WTC11 (cell line): Measurements from ENCODE around the gene QRFP. TPM values are rescaled to one million over a fixed set of nuclear protein-coding genes. Genes with fewer than 3 reads are reported as not detected.

Source experiments
- ATAC-seq: fragments of 200-7000 bp; cut with Tn5 transposase; 2 replicates; pipeline ENCODE4 v1.10.0; 2021; ENCODE audit warnings: mild to moderate bottlenecking, moderate library complexity
- CTCF ChIA-PET: fragments of 300-600 bp; sonication (Branson Sonifier 250); formaldehyde crosslinking; loops from one replicate; lab custom pipeline; 2021; ENCODE audit warnings: antibody characterized with exemption; lab: Charles Lee
- POLR2A ChIA-PET: fragments of 350-600 bp; sonication (Branson Sonifier 250); formaldehyde crosslinking; loops from one replicate; lab custom pipeline; 2021; ENCODE audit warnings: antibody characterized with exemption; lab: Charles Lee
- DNase-seq: peaks from one replicate; pipeline ENCODE4 v3.0.0; 2021; ENCODE audit warnings: low spot score
- H3K27ac Mint-ChIP-seq: 2 replicates; pipeline ENCODE4 v1.8.0; 2021; ENCODE audit warnings: mixed read lengths
- H3K27me3 Mint-ChIP-seq: 2 replicates; pipeline ENCODE4 v1.8.0; 2021; ENCODE audit warnings: low read depth, mild to moderate bottlenecking, moderate library complexity, mixed read lengths
- H3K36me3 Mint-ChIP-seq: 2 replicates; pipeline ENCODE4 v1.8.0; 2021; ENCODE audit warnings: mixed read lengths
- H3K4me1 Mint-ChIP-seq: 2 replicates; pipeline ENCODE4 v1.8.0; 2022; ENCODE audit warnings: mixed read lengths
- H3K4me3 Mint-ChIP-seq: 2 replicates; pipeline ENCODE4 v1.8.0; 2021; ENCODE audit warnings: mild to moderate bottlenecking, moderate library complexity, mixed read lengths
- H3K9me3 Mint-ChIP-seq: 2 replicates; pipeline ENCODE4 v1.8.0; 2021; ENCODE audit warnings: mixed read lengths
- CBFB ChIP-seq: sonication (generic); formaldehyde crosslinking; IDR thresholded peaks from 2 replicates; pipeline ENCODE4 v1.8.1; 2022; ENCODE audit warnings: mild to moderate bottlenecking, low read depth, missing genetic modification reagents
- CREM ChIP-seq: sonication (generic); formaldehyde crosslinking; IDR thresholded peaks from 2 replicates; pipeline ENCODE4 v1.8.1; 2022; ENCODE audit warnings: mild to moderate bottlenecking, missing genetic modification reagents, moderate library complexity
- GABPB1 ChIP-seq: sonication (generic); formaldehyde crosslinking; IDR thresholded peaks from 2 replicates; pipeline ENCODE4 v1.8.1; 2023; ENCODE audit warnings: mild to moderate bottlenecking, missing genetic modification reagents
- GTF2I ChIP-seq: fragments of 250-450 bp; sonication (Bioruptor Pico); conservative IDR thresholded peaks from 2 replicates; pipeline ENCODE4 v1.4.0; 2021; ENCODE audit warnings: mild to moderate bottlenecking
- MXD4 ChIP-seq: fragments of 250-450 bp; sonication (Bioruptor Pico); IDR thresholded peaks from 2 replicates; pipeline ENCODE4 v1.8.0; 2021; ENCODE audit warnings: mild to moderate bottlenecking, moderate library complexity, borderline replicate concordance
- NFATC4 ChIP-seq: fragments of 250-450 bp; sonication (Bioruptor Pico); IDR thresholded peaks from 2 replicates; pipeline ENCODE4 v1.9.0; 2021; ENCODE audit warnings: mild to moderate bottlenecking
- PRRX2 ChIP-seq: fragments of 250-450 bp; sonication (Bioruptor Pico); IDR thresholded peaks from 2 replicates; pipeline ENCODE4 v1.8.0; 2021; ENCODE audit warnings: mild to moderate bottlenecking
- RELA ChIP-seq: sonication (generic); formaldehyde crosslinking; IDR thresholded peaks from 2 replicates; pipeline ENCODE4 v1.8.1; 2022; ENCODE audit warnings: missing genetic modification reagents, mild to moderate bottlenecking, borderline replicate concordance
- SMAD4 ChIP-seq: sonication (generic); formaldehyde crosslinking; IDR thresholded peaks from 2 replicates; pipeline ENCODE4 v1.8.0; 2022; ENCODE audit warnings: mild to moderate bottlenecking, missing genetic modification reagents
- TEAD1 ChIP-seq: sonication (generic); formaldehyde crosslinking; IDR thresholded peaks from 2 replicates; pipeline ENCODE4 v1.8.0; 2022; ENCODE audit warnings: mild to moderate bottlenecking, missing genetic modification reagents
- ZNF423 ChIP-seq: fragments of 250-450 bp; sonication (Bioruptor Pico); IDR thresholded peaks from 2 replicates; pipeline ENCODE4 v2.1.2; 2022; ENCODE audit warnings: mild to moderate bottlenecking, moderate library complexity
- total RNA-seq: library from RNA; stranded (reverse); gene quantifications from 3 replicates; pipeline ENCODE4 v1.2.3, GENCODE V29; 2021
- TF ChIP-seq, protein P1 (sequence below): sonication (generic); formaldehyde crosslinking; IDR thresholded peaks from 2 replicates; pipeline ENCODE4 v1.8.1; 2022; ENCODE audit warnings: mild to moderate bottlenecking, moderate library complexity, missing genetic modification reagents
- TF ChIP-seq, protein P2 (sequence below): sonication (generic); formaldehyde crosslinking; IDR thresholded peaks from 2 replicates; pipeline ENCODE4 v1.8.1; 2022; ENCODE audit warnings: mild to moderate bottlenecking, missing genetic modification reagents, moderate library complexity, borderline replicate concordance
- TF ChIP-seq, protein P3 (sequence below): fragments of 250-450 bp; sonication (Bioruptor Pico); IDR thresholded peaks from 2 replicates; pipeline ENCODE4 v1.9.0; 2021; ENCODE audit warnings: mild to moderate bottlenecking
- TF ChIP-seq, protein P4 (sequence below): sonication (generic); formaldehyde crosslinking; IDR thresholded peaks from 2 replicates; pipeline ENCODE4 v1.8.0; 2023; ENCODE audit warnings: missing genetic modification reagents, mild to moderate bottlenecking, borderline replicate concordance
- TF ChIP-seq, protein P5 (sequence below): fragments of 250-450 bp; sonication (Bioruptor Pico); IDR thresholded peaks from 2 replicates; pipeline ENCODE4 v1.9.0; 2021; ENCODE audit warnings: moderate library complexity, mild to moderate bottlenecking, inconsistent platforms, borderline replicate concordance
- TF ChIP-seq, protein P6 (sequence below): sonication (generic); formaldehyde crosslinking; IDR thresholded peaks from 2 replicates; pipeline ENCODE4 v1.8.1; 2022; ENCODE audit warnings: missing genetic modification reagents, borderline replicate concordance

Gene QRFP
- total RNA-seq, 1 experiment from 2014 or later: not detected

DNA sequence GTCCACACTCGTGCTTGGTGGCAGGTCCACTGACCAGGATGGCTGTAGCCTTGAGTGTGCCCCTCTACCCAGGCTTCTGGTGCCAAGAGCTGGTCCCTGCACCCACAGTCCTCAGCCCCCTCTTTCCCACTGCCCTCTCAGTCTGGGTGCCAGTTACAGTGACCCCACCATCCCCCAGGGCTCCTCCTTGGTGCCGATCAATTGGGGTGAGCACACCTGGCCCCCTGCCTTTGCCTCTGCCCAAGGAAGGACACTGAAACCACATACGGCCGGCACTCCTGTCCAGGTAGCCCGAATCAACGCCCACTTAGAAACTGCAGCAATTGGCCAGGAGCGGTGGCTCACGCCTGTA lies 18.5 kb upstream of the QRFP start:
- DNase-seq: no peak
- peaks cover 9% of the 10 kb centered on the region for H3K4me1 Mint-ChIP-seq
- no peaks in the 10 kb centered on the region for H3K9me3 Mint-ChIP-seq
- POLR2A ChIA-PET: no interaction called here
- H3K27ac Mint-ChIP-seq: no peak overlapping the region
- no peaks in the 10 kb centered on the region for H3K36me3 Mint-ChIP-seq
- no peaks in the 10 kb centered on the region for H3K27me3 Mint-ChIP-seq
- no peak overlapping the region for H3K4me3 Mint-ChIP-seq
- CTCF ChIA-PET: interaction anchor here (1.3 kb wide), 1 partner anchor 142 kb away, joined by 3 read pairs; no protein-coding TSS in a partner anchor
- no peak for ATAC-seq
- TF ChIP-seq GTF2I (CRISPR knock-in tag) (no peak), NFATC4 (CRISPR knock-in tag) (no peak), GABPB1 (CRISPR knock-in tag) (no peak), MXD4 (CRISPR knock-in tag) (no peak), ZNF423 (CRISPR knock-in tag) (no peak), CREM (CRISPR knock-in tag) (no peak), TEAD1 (CRISPR knock-in tag) (no peak), CBFB (no peak), PRRX2 (CRISPR knock-in tag) (no peak), SMAD4 (CRISPR knock-in tag) (no peak), RELA (CRISPR knock-in tag) (no peak)
- TF ChIP-seq, protein P1, sequence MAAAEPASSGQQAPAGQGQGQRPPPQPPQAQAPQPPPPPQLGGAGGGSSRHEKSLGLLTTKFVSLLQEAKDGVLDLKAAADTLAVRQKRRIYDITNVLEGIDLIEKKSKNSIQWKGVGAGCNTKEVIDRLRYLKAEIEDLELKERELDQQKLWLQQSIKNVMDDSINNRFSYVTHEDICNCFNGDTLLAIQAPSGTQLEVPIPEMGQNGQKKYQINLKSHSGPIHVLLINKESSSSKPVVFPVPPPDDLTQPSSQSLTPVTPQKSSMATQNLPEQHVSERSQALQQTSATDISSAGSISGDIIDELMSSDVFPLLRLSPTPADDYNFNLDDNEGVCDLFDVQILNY: no peak
- TF ChIP-seq, protein P2, sequence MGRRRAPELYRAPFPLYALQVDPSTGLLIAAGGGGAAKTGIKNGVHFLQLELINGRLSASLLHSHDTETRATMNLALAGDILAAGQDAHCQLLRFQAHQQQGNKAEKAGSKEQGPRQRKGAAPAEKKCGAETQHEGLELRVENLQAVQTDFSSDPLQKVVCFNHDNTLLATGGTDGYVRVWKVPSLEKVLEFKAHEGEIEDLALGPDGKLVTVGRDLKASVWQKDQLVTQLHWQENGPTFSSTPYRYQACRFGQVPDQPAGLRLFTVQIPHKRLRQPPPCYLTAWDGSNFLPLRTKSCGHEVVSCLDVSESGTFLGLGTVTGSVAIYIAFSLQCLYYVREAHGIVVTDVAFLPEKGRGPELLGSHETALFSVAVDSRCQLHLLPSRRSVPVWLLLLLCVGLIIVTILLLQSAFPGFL: no peak
- TF ChIP-seq, protein P3, sequence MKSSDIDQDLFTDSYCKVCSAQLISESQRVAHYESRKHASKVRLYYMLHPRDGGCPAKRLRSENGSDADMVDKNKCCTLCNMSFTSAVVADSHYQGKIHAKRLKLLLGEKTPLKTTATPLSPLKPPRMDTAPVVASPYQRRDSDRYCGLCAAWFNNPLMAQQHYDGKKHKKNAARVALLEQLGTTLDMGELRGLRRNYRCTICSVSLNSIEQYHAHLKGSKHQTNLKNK: no peak
- TF ChIP-seq, protein P4, sequence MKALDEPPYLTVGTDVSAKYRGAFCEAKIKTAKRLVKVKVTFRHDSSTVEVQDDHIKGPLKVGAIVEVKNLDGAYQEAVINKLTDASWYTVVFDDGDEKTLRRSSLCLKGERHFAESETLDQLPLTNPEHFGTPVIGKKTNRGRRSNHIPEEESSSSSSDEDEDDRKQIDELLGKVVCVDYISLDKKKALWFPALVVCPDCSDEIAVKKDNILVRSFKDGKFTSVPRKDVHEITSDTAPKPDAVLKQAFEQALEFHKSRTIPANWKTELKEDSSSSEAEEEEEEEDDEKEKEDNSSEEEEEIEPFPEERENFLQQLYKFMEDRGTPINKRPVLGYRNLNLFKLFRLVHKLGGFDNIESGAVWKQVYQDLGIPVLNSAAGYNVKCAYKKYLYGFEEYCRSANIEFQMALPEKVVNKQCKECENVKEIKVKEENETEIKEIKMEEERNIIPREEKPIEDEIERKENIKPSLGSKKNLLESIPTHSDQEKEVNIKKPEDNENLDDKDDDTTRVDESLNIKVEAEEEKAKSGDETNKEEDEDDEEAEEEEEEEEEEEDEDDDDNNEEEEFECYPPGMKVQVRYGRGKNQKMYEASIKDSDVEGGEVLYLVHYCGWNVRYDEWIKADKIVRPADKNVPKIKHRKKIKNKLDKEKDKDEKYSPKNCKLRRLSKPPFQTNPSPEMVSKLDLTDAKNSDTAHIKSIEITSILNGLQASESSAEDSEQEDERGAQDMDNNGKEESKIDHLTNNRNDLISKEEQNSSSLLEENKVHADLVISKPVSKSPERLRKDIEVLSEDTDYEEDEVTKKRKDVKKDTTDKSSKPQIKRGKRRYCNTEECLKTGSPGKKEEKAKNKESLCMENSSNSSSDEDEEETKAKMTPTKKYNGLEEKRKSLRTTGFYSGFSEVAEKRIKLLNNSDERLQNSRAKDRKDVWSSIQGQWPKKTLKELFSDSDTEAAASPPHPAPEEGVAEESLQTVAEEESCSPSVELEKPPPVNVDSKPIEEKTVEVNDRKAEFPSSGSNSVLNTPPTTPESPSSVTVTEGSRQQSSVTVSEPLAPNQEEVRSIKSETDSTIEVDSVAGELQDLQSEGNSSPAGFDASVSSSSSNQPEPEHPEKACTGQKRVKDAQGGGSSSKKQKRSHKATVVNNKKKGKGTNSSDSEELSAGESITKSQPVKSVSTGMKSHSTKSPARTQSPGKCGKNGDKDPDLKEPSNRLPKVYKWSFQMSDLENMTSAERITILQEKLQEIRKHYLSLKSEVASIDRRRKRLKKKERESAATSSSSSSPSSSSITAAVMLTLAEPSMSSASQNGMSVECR (CRISPR knock-in tag): no peak
- TF ChIP-seq, protein P5, sequence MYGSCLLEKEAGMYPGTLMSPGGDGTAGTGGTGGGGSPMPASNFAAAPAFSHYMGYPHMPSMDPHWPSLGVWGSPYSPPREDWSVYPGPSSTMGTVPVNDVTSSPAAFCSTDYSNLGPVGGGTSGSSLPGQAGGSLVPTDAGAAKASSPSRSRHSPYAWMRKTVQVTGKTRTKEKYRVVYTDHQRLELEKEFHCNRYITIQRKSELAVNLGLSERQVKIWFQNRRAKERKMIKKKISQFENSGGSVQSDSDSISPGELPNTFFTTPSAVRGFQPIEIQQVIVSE (CRISPR knock-in tag): no peak
- TF ChIP-seq, protein P6, sequence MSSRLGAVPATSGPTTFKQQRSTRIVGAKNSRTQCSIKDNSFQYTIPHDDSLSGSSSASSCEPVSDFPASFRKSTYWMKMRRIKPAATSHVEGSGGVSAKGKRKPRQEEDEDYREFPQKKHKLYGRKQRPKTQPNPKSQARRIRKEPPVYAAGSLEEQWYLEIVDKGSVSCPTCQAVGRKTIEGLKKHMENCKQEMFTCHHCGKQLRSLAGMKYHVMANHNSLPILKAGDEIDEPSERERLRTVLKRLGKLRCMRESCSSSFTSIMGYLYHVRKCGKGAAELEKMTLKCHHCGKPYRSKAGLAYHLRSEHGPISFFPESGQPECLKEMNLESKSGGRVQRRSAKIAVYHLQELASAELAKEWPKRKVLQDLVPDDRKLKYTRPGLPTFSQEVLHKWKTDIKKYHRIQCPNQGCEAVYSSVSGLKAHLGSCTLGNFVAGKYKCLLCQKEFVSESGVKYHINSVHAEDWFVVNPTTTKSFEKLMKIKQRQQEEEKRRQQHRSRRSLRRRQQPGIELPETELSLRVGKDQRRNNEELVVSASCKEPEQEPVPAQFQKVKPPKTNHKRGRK (CRISPR knock-in tag): no peak
